ENCODE measurements around the gene JMJD1C.

- no peak for TF ChIP-seq POLR2A (IDR thresholded peaks at IDR 0.05)
- TF ChIP-seq, protein P1, sequence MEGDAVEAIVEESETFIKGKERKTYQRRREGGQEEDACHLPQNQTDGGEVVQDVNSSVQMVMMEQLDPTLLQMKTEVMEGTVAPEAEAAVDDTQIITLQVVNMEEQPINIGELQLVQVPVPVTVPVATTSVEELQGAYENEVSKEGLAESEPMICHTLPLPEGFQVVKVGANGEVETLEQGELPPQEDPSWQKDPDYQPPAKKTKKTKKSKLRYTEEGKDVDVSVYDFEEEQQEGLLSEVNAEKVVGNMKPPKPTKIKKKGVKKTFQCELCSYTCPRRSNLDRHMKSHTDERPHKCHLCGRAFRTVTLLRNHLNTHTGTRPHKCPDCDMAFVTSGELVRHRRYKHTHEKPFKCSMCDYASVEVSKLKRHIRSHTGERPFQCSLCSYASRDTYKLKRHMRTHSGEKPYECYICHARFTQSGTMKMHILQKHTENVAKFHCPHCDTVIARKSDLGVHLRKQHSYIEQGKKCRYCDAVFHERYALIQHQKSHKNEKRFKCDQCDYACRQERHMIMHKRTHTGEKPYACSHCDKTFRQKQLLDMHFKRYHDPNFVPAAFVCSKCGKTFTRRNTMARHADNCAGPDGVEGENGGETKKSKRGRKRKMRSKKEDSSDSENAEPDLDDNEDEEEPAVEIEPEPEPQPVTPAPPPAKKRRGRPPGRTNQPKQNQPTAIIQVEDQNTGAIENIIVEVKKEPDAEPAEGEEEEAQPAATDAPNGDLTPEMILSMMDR (IDR thresholded peaks at IDR 0.05) = no peak
These were observed 182.7 kb downstream of the JMJD1C start for GRCh38 chr10:63283093-63283492.
